ENCODE results near the gene TRPT1.

TRPT1 gene

GRCh38 chr11:64263947-64264317 is 37.9 kb upstream of the TRPT1 start:
- ChIA-PET CTCF (interaction anchor here (0.6 to 1.8 kb wide), 5 partner anchors 12 to 1714 kb away, joined by 3 to 6 read pairs (median 4); partner anchors contain the start of gene PLCB3), POLR2A (ENCODE audit: low non-redundant PET) (interaction anchor here (1.0 kb wide), 1 partner anchor 17 kb away, joined by 3 read pairs; the partner anchor contains the start of gene PPP1R14B)
- DNase-seq (ENCODE audit: low spot score): no peak
- no peak for TF ChIP-seq CTCF (conservative IDR thresholded peaks at IDR 0.05; ENCODE audit: low read depth)
- H3K27ac ChIP-seq: peak overlapping the region; percentile 99

GRCh38 chr11:64263021-64263946 is 37.3 kb upstream of the TRPT1 start:
- CTCF ChIA-PET: interaction anchor here (0.6 to 1.8 kb wide), 4 partner anchors 11 to 33 kb away, joined by 4 to 6 read pairs (median 5); partner anchors contain the start of gene PLCB3
- DNase-seq (ENCODE audit: low spot score): no peak
- POLR2A ChIA-PET (ENCODE audit: low non-redundant PET): no interaction called here
- TF ChIP-seq CTCF (conservative IDR thresholded peaks at IDR 0.05; ENCODE audit: low read depth): no peak
- peak overlapping the region; percentile 99 for H3K27ac ChIP-seq

GRCh38 chr11:64262271-64263002 is 36.5 kb upstream of the TRPT1 start:
- POLR2A ChIA-PET (ENCODE audit: low non-redundant PET): no interaction called here
- DNase-seq (ENCODE audit: low spot score): no peak
- H3K27ac ChIP-seq: peak overlapping the region; percentile 99
- CTCF ChIA-PET: interaction anchor here (0.5 to 1.8 kb wide), 4 partner anchors 11 to 39 kb away, joined by 3 to 6 read pairs (median 5); partner anchors contain the start of gene PLCB3
- no peak for TF ChIP-seq CTCF (conservative IDR thresholded peaks at IDR 0.05; ENCODE audit: low read depth)

- DNase-seq (ENCODE audit: low spot score): no peak
- H3K27ac ChIP-seq: peak overlapping the region; percentile 99
- CTCF ChIA-PET: interaction anchor here (0.5 kb wide), 1 partner anchor 40 kb away, joined by 3 read pairs; no protein-coding TSS in a partner anchor
- POLR2A ChIA-PET (ENCODE audit: low non-redundant PET): no interaction called here
- no peak for TF ChIP-seq CTCF (conservative IDR thresholded peaks at IDR 0.05; ENCODE audit: low read depth)
These were observed 35.6 kb upstream of the TRPT1 start for GRCh38 chr11:64261556-64262080.

GRCh38 chr11:64260147-64260708 is 34.2 kb upstream of the TRPT1 start:
- ChIA-PET CTCF (no interaction called here), POLR2A (ENCODE audit: low non-redundant PET) (no interaction called here)
- H3K27ac ChIP-seq: peak overlapping the region; percentile 38
- DNase-seq (ENCODE audit: low spot score): no peak
- TF ChIP-seq CTCF (conservative IDR thresholded peaks at IDR 0.05; ENCODE audit: low read depth): no peak

Data from RWPE1 (cell line).